ENCODE data around the gene WWOX.

The WWOX gene

GRCh38 chr16:78142788-78143187, 43.3 kb downstream of the WWOX start:
- DNase-seq (ENCODE audit: low read depth, low spot score): no peak

- no peak for DNase-seq (ENCODE audit: low read depth, low spot score)
Measured at GRCh38 chr16:78146807-78147206, 47.4 kb downstream of the WWOX start.

GRCh38 chr16:78147911-78148401, 48.5 kb downstream of the WWOX start:
- DNase-seq (ENCODE audit: low read depth, low spot score): no peak

- no peak for DNase-seq (ENCODE audit: low read depth, low spot score)
Measured at GRCh38 chr16:78150233-78150632, 50.8 kb downstream of the WWOX start.

- no peak for DNase-seq (ENCODE audit: low read depth, low spot score)
Measured at GRCh38 chr16:78154729-78155461, 55.4 kb downstream of the WWOX start.

GRCh38 chr16:78155791-78156345, 56.4 kb downstream of the WWOX start:
- DNase-seq (ENCODE audit: low read depth, low spot score): no peak

GRCh38 chr16:78161023-78161729, 61.7 kb downstream of the WWOX start:
- DNase-seq (ENCODE audit: low read depth, low spot score): no peak

GRCh38 chr16:78163772-78164670, 64.6 kb downstream of the WWOX start:
- no peak for DNase-seq (ENCODE audit: low read depth, low spot score)

GRCh38 chr16:78170494-78170933, 71.1 kb downstream of the WWOX start:
- DNase-seq (ENCODE audit: low read depth, low spot score): no peak

- no peak for DNase-seq (ENCODE audit: low read depth, low spot score)
Measured at GRCh38 chr16:78175287-78175686, 75.8 kb downstream of the WWOX start.

- no peak for DNase-seq (ENCODE audit: low read depth, low spot score)
Measured at GRCh38 chr16:78176435-78176834, 77.0 kb downstream of the WWOX start.

- DNase-seq (ENCODE audit: low read depth, low spot score): no peak
Measured at GRCh38 chr16:78177218-78177617, 77.8 kb downstream of the WWOX start.

GRCh38 chr16:78177987-78178386, 78.5 kb downstream of the WWOX start:
- DNase-seq (ENCODE audit: low read depth, low spot score): no peak

GRCh38 chr16:78179666-78180065, 80.2 kb downstream of the WWOX start:
- no peak for DNase-seq (ENCODE audit: low read depth, low spot score)

GRCh38 chr16:78180349-78180748, 80.9 kb downstream of the WWOX start:
- DNase-seq (ENCODE audit: low read depth, low spot score): no peak

- DNase-seq (ENCODE audit: low read depth, low spot score): no peak
Measured at GRCh38 chr16:78183437-78184237, 84.2 kb downstream of the WWOX start.

GRCh38 chr16:78184238-78185183, 85.1 kb downstream of the WWOX start:
- no peak for DNase-seq (ENCODE audit: low read depth, low spot score)

- no peak for DNase-seq (ENCODE audit: low read depth, low spot score)
Measured at GRCh38 chr16:78189121-78189520, 89.7 kb downstream of the WWOX start.

GRCh38 chr16:78192734-78193488, 93.5 kb downstream of the WWOX start:
- DNase-seq (ENCODE audit: low read depth, low spot score): no peak
